HG03103 (cell line): ENCODE results near the gene SYP.
"Not testable (repeated sequence)": the region's sequence is repeated elsewhere in the genome, so short reads cannot be mapped to it uniquely, and the experiment has no call there.

Experiments used
- ATAC-seq: cut with Tn5 transposase; IDR thresholded peaks from one replicate; pipeline ENCODE4 v1.9.1; 2021; ENCODE audit warnings: low read depth; ENCODE audit not compliant: unreplicated experiment

The SYP gene

GRCh38 chrX:49172280-49172780, 27.7 kb downstream of the SYP start:
- peak; percentile 50 for ATAC-seq

GRCh38 chrX:49171752-49172279, 28.2 kb downstream of the SYP start, which contains the start of gene PLP2:
TSS of gene PLP2 (plus strand) at chrX:49171898. CDS start at chrX:49172001, 103 bp downstream.
- ATAC-seq: no peak

- ATAC-seq: no peak
Measured at GRCh38 chrX:49167740-49168108, 32.3 kb downstream of the SYP start.

GRCh38 chrX:49166914-49167739, 32.9 kb downstream of the SYP start:
- no peak for ATAC-seq

GRCh38 chrX:49165901-49166881, 33.8 kb downstream of the SYP start:
- ATAC-seq: no peak

- ATAC-seq: no peak
Measured at GRCh38 chrX:49164589-49165360, 35.2 kb downstream of the SYP start.

- ATAC-seq: peak; percentile 55
Measured at GRCh38 chrX:49163555-49164419, 36.2 kb downstream of the SYP start.

- no peak for ATAC-seq
Measured at GRCh38 chrX:49162620-49163019, 37.4 kb downstream of the SYP start, which contains the start of gene MAGIX. TSS of gene MAGIX (plus strand) at chrX:49162758. CDS start at chrX:49162890, 132 bp downstream.

- no peak for ATAC-seq
Measured at GRCh38 chrX:49161632-49162031, 38.4 kb downstream of the SYP start.

GRCh38 chrX:49160908-49161307, 39.1 kb downstream of the SYP start:
- no peak for ATAC-seq

- ATAC-seq: no peak
Measured at GRCh38 chrX:49157194-49157593, 42.8 kb downstream of the SYP start.

- ATAC-seq: peak; percentile 78
Measured at GRCh38 chrX:49155900-49156837, 43.8 kb downstream of the SYP start.

- ATAC-seq: no peak
Measured at GRCh38 chrX:49155243-49155899, 44.6 kb downstream of the SYP start.

- no peak for ATAC-seq
Measured at GRCh38 chrX:49153467-49153866, 46.5 kb downstream of the SYP start.

GRCh38 chrX:49149291-49149690, 50.7 kb downstream of the SYP start:
- ATAC-seq: not testable (repeated sequence)

- ATAC-seq: not testable (repeated sequence)
Measured at GRCh38 chrX:49148390-49149100, 51.4 kb downstream of the SYP start.

GRCh38 chrX:49147936-49148335, 52.1 kb downstream of the SYP start:
- no peak for ATAC-seq
